Measurements from ENCODE around the gene FBN2. TPM values are rescaled to one million over a fixed set of nuclear protein-coding genes. Genes with fewer than 3 reads are reported as not detected.
"Not testable (repeated sequence)": the region's sequence is repeated elsewhere in the genome, so short reads cannot be mapped to it uniquely, and the experiment has no call there.

FBN2 gene
- total and polyA plus RNA-seq, 12 donors = 2.2 to 237 (median 21.6) TPM

DNA sequence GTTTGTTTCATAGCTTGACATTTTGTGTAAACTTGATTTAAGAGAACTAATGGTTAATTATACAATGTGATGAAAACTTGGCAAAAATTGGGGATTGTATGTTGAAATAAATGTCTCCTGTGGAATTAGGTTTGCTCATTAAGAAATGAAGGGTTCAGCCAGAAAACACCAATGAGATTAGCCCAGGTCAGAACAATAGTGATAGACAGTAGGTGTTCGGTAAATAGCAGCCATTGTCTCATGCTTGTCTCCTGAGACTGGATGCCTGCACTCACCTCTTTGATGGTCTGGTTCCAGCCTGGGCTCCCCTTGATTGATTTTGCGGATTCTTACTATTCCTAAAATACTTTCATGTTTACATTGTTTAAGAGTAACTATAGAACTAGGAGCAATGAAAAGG lies 135.5 kb downstream of the FBN2 start:
- DNase-seq = no peak
- no peaks in the 10 kb centered on the region for H3K4me1 ChIP-seq (replicated peaks in 1 of 2)
- no peak overlapping the region for H3K27ac ChIP-seq
- no peaks in the 10 kb centered on the region for H3K36me3 ChIP-seq (replicated peaks in 1 of 2)
- TF ChIP-seq CTCF (IDR thresholded peaks at IDR 0.05) (no peak), POLR2A (IDR thresholded peaks at IDR 0.05) (no peak)
- intact Hi-C loops (cut with DNase I) = no loop called here
- H3K27me3 ChIP-seq = no peaks in the 10 kb centered on the region
- H3K4me3 ChIP-seq = no peak overlapping the region
- H3K9me3 ChIP-seq (replicated peaks in 1 of 3) = no peaks in the 10 kb centered on the region
- 81 to 86% (median 83%) methylated on average over 2 of the region's 2 CpGs for WGBS, 4 donors

DNA sequence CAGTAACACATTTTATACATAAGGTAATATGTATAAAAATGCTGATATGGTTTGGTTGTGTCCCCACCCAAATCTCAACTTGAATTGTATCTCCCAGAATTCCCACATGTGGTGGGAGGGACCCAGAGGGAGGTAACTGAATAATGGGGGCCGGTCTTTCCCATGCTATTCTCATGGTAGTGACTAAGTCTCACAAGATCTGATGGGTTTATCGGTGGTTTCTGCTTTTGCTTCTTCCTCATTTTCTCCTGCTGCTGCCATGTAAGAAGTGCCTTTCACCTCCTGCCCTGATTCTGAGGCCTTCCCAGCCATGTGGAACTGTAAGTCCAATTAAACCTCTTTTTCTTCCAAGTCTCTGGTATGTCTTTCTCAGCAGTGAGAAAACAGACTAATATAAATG lies 137.3 kb downstream of the FBN2 start:
- H3K27ac ChIP-seq; DNase-seq; H3K9me3 ChIP-seq (replicated peaks in 1 of 3); H3K4me3 ChIP-seq; H3K4me1 ChIP-seq (replicated peaks in 1 of 2); H3K27me3 ChIP-seq; H3K36me3 ChIP-seq (replicated peaks in 1 of 2); intact Hi-C loops (cut with DNase I): not testable (repeated sequence)
- WGBS, 4 donors = 87 to 93% (median 91%) methylated on average over 2 of the region's 2 CpGs

GRCh38 chr5:128399111-128399510 lies 138.9 kb downstream of the FBN2 start:
- no peak for DNase-seq
- Histone ChIP-seq H3K27me3 (no peaks in the 10 kb centered on the region), H3K9me3 (replicated peaks in 1 of 3) (no peaks in the 10 kb centered on the region), H3K4me3 (no peak overlapping the region), H3K27ac (no peak overlapping the region), H3K36me3 (replicated peaks in 1 of 2) (no peaks in the 10 kb centered on the region), H3K4me1 (replicated peaks in 1 of 2) (no peaks in the 10 kb centered on the region)
- intact Hi-C loops (cut with DNase I) = no loop called here
- 51 to 75% (median 69%) methylated on average over 1 of the region's 1 CpG for WGBS, 4 donors
- TF ChIP-seq POLR2A (IDR thresholded peaks at IDR 0.05) (no peak), CTCF (IDR thresholded peaks at IDR 0.05) (no peak)

- whole genome bisulfite sequencing, 4 donors = 79 to 97% (median 95%) methylated on average over 2 of the region's 2 CpGs
- Histone ChIP-seq H3K27ac (no peak overlapping the region), H3K36me3 (replicated peaks in 1 of 2) (no peaks in the 10 kb centered on the region), H3K4me3 (no peak overlapping the region), H3K27me3 (no peaks in the 10 kb centered on the region), H3K9me3 (replicated peaks in 1 of 3) (no peaks in the 10 kb centered on the region), H3K4me1 (replicated peaks in 1 of 2) (no peaks in the 10 kb centered on the region)
- DNase-seq = no peak
- intact Hi-C loops (cut with DNase I) = no loop called here
- no peak for TF ChIP-seq POLR2A (IDR thresholded peaks at IDR 0.05)
- TF ChIP-seq CTCF (IDR thresholded peaks at IDR 0.05) = no peak
Measured at GRCh38 chr5:128397876-128398275, 140.2 kb downstream of the FBN2 start.

DNA sequence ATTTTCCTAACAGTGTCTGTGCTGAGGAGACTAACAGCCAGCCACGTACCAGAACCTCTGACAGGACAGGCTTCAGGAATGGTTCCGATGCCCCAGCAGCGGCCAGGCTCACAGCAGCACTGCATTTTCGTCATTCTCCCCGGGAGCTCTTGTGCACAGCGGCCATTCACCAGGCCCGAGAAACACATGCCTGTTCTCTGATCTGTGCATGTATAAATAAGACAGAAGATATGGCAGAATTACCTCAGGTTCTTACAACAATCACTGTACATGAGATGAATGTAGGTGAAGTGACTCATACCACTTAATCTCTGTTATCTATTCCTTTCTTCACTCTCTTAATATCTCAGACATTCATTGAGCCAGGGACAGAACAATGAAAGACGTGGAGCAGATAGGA lies 143.0 kb downstream of the FBN2 start:
- Histone ChIP-seq H3K4me1 (replicated peaks in 1 of 2) (no peaks in the 10 kb centered on the region), H3K4me3 (no peak overlapping the region), H3K27ac (no peak overlapping the region), H3K36me3 (replicated peaks in 1 of 2) (no peaks in the 10 kb centered on the region), H3K27me3 (no peaks in the 10 kb centered on the region), H3K9me3 (replicated peaks in 1 of 3) (no peaks in the 10 kb centered on the region)
- DNase-seq = no peak
- TF ChIP-seq POLR2A (IDR thresholded peaks at IDR 0.05) (no peak), CTCF (IDR thresholded peaks at IDR 0.05) (no peak)
- WGBS, 4 donors = 85 to 91% (median 88%) methylated on average over 8 of the region's 8 CpGs
- intact Hi-C loops (cut with DNase I) = no loop called here
